ENCODE results near the gene C6orf136.
A peak's percentile ranks its signal among the peaks of the same experiment; 100 is the strongest.
"Not testable (repeated sequence)": the region's sequence is repeated elsewhere in the genome, so short reads cannot be mapped to it uniquely, and the experiment has no call there.

C6orf136 gene

DNA sequence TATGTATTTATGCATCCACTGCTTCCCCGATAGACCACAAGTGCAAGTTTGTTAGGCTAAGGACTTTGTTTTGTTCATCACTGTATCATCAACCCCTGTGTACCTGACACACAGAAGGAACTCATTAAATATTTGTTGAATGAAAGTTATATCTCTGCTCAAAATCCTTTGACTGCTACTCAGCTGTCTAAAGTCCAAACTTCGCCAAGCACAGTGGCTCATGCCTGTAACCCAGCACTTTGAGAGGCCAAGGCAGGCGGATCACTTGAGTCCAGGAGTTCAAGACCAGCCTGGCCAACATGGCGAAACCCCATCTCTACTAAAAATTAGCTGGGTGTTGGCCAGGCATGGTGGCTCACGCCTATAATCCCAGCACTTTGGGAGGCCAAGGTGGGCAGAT, 11.0 kb downstream of the C6orf136 start:
- DNase-seq (ENCODE audit: low read depth) = not testable (repeated sequence)

DNA sequence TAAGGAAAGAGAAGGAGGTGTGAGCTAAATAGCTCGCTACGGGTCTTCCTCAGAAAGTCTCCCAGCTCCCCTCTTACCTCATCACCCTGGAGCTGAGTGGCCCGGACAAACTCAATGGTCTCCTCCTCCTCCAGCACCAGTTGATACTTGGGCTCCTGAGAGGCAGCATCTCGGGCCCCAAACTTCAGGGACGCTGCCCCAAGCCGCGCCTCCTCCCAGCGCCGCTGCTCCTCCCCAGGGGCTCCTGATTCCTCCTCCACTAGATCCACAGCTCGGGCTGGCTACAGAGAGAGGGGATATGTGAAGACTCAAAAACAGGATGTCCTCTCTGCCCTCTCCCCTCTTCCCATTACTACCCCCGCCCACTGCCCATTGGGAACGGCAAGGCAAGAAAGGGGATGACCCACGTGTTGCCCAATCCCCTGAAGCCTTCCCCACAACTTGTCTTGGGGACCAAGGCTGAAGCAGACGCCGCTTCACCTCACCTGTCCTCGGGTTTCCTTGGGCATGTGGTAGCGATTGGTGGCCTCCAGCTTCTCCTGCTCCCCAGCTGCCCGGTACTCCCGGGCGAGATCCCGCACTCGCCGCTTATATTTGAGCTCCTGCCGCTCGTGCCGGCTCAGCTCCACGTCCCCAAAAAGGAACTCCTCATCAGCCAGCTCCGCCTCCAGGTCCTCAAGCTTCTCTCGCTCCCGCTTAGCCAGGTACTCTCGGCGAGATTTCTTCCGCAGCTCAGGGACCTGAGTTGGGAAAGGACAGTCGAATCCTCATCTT, 18.2 kb downstream of the C6orf136 start:
- DNase-seq (ENCODE audit: low read depth) = no peak

DNA sequence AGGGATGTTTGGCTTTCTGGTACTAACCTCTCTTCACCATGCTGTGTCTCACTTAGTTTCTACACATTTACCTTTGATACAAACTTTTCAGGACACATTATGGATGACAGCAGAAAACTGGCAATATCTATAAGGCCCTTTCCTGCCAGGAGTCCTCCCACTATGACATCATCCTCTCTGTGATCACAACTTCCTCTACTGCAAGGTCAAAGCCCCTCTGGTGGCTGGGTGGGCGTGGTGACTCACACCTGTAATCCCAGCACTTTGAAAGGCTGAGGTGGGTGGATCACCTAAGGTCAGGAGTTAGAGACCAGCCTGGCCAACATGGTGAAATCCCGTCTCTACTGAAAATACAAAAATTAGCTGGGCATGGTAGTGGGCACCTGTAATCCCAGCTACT, 19.4 kb downstream of the C6orf136 start:
- DNase-seq (ENCODE audit: low read depth) = not testable (repeated sequence)

DNA sequence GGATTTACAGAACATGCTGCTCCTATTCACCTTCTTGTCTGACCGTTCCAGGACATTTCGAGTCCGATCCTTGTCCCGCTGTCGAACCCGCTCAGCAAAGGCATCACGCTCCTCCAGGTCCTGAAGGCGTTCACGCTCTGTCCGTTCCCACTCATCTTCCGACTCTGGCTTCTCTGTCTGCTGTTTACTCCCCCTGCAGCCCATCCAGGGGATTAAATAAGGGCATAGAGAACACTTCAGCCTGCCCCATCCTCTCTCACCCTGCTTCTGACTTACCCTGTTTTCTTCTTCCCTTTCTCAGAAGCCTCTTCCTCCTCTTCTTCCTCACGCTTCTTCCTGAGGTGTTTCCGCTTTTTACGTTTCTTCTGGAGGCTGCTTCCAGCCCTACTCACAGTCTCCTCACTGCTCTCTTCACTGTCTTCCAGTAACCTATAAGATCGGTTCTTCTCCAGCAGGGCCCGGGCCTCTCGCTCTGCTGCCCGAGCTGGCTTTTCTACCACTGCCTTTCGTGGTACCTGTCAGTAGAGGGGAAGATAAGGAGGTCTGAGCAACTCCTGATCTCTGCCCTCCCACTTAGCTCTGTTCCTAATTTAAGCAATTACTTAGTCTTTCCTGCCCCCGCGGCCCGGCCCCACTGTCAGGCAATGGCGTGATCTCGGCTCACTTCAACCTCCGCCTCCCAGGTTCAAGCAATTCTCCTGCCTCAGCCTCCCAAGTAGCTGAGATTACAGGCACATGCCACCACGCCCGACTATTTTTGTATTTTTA, 24.0 kb downstream of the C6orf136 start:
- no peak for DNase-seq (ENCODE audit: low read depth)

DNA sequence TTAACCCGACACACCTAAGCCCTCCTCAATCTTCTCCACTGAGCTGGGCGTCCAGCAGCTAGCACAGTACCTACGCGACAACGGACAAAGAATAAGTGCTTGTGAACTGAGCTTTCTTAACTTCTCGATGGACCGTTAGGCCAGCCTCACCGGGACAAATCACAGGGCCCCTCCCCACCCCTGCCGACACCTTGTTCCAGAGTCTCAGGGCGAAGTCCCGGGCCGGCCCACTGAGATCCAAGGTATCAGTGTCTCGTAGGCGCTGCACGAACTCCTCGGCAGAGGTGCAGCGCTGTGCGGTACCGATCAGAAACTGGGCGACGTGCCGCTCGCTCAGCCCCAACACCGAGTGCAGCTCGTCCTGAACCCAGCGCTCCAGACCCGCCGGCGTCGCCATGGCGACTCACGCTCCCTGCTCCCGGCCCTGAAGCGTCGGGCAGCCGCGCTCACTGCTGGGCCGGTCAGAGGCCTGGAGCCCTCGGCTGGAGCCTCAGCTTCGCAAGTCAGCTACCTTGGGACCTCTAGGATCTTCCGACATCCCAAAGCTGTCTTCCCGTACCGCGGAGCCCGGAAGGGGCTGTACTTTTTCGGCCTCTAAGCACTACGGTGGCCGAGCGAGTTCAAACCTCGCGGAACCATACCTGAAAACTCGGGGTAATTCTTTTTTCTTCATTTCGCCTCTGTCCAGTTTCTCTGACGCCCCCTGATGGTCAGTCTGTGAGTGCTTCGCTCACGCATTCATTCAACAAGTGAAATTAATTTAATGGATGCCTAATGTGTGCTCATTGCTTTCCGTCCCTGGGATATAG, 25.7 kb downstream of the C6orf136 start, which contains the start of gene DHX16:
Gene DHX16 (minus strand): TSS at position 562 of the 809 bp plus-strand sequence. CDS start 165 bp downstream, at position 397.
- DNase-seq (ENCODE audit: low read depth) = peak; percentile 82

DNA sequence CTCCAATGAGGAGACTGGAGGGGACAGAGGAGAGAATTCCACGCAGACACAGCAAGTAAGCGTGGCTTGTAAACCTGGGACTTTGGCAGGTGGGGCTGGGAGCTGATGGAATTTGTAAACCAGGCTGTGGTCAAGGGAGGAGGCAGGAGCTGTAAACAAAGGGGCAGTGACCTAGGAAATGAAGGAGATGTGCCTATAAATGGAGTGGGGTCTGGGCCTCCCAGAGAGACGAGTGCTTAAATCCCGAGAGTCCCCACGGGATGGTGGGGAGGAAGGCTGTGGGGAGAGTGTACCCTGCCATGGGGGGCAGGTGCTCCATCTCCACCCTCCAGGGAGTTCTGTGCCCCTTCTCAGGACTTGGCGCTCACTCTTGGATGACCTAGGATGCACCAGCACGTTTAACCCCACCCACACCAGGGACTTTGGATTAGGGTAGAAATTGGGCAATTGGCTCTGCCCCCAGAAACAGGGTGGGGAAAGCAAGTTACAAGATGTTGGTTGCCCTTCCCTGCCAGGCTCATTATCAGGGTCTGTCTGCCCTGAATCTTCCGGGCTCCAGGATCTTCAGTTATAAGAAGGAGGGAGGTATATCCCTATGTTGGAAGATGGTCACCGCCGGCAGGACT, 29.8 kb downstream of the C6orf136 start:
- DNase-seq (ENCODE audit: low read depth) = no peak

DNA sequence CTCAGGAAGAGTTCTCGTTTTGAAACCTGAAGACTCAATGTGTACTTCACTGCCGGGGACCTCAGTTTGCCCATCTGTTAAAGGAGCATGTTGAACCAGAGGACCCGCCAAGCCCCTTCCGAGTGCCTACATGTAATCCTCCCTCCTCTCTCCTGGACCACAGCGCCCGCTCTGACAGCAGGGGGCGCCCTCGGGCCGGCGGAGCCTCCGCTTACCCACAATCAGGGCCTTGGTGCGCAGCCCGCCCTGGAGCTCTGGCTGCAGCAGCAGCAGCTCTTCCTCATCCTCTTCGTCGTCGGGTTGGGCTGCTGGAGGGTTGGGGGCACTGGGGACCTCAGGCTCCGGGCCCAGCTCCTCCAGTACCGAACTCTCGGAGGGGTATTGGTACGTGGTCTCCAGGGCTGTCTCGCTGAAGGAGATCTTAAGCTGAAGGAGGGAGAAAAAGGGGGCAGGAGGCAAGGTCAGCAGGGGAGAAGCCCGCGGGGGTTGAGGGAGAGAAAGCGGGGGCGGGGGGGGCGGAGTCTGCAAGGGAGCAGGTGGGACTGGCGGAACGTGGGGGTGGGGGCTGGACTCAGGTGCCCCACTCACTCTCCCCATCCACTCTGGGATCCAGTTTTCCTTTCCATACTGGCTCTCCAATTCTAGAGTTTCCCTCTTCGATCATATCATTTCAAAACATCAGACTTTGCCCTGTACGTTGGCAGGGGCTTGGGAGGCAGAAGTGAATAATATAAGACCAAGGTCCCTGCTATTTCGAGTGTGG, 32.2 kb downstream of the C6orf136 start:
- peak; percentile 88 for DNase-seq (ENCODE audit: low read depth)

DNA sequence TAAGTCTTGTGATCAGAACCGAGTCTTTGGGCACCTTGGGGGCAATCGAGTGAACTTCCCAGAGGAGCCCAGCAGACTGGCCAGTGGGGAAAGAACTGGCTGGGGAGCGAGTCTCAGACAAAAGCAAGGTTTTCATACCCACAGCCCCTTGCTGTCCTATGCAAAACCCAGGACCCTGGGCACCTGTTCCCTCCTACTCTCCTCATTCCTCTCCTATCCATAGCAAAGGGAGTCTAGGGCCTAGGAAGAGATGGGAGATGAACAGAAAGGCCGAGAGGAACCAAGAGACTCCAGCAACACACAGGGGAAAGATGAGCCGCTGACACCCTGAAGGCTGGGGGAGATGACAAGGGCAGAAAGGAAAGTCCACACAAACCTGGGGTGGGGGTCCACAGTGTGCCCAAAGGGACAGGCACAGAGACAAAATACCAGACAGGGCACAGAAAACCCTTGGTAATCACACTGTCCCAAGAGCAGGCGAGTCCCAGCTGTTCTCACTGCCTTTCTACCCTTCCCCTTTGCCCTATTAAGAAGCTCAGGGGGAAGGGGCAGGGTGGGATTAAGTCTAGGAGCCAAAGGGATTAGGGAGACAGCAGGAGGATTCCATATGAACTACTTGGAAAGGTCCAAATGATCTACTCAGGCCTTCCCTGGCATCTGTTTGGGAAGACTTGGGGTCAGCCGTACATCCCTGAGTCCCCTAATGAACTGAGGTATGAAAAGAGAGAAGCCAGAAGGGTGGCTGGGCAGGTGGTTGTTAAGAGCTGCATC, 33.0 kb downstream of the C6orf136 start:
- no peak for DNase-seq (ENCODE audit: low read depth)

DNA sequence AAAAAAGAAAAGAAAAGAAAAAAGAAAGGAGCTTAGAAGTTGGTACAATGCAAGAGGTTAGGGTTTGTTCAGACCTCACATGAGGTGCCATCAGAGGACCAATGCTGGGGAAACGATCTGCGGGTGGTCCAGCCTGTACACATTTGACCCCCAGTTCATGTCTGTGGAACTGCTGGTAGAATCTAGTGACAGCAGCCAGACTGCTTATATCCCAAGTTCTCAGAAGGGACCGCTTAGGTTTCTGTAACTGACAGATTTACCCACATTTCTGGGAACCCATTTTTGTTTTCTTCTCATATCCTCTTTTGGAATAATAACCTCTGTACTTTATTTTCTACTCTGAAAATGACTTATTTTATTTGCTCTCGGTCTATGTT, 34.8 kb downstream of the C6orf136 start:
- no peak for DNase-seq (ENCODE audit: low read depth)

DNA sequence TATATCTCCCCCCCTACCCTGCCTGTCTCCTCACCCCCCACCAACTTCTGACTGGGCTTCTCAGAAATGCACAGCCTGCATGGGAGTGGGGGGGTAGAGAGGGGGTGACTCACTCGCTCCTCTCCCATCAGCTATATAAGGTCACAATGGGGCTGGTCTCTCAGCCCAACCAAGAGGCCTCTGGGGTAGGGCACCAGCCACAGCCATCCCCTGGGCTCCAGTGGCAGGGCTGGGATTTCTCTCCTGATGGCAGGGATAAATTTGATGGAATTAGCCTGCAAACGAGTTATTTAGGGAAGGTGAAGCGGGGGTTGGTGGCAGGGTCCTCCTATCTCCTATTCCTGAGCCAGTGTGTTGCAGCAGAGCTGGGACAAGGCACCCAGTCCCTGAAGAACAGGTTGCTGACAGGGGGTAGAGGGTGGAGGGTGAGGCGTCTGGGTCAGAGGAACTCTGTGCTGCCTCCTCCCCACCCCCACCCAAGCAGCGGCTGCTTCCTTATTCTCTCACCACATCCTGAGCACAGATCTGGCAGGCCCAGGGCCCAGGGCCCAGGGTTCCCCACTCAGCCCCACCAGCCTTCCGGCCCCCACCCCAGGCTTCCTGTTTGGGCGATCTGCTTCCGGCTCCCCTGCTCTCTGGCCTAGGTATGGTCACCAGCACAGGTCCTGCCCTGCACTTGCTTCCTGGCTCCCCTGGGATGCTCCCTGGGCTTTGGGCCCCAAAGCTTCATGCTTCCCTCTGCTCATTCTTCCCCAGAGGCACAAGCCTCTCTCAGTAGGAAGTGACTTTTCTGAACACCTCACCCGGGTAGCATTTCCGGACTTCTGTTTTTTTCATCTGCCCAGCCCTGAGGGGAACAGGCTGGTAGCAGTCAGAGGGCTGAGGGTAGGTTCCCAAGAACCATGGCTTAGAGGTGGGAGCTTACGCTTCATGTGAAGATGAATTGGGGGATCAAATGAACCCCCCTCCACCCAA, 35.5 kb downstream of the C6orf136 start:
- peak; percentile 77 for DNase-seq (ENCODE audit: low read depth)

DNA sequence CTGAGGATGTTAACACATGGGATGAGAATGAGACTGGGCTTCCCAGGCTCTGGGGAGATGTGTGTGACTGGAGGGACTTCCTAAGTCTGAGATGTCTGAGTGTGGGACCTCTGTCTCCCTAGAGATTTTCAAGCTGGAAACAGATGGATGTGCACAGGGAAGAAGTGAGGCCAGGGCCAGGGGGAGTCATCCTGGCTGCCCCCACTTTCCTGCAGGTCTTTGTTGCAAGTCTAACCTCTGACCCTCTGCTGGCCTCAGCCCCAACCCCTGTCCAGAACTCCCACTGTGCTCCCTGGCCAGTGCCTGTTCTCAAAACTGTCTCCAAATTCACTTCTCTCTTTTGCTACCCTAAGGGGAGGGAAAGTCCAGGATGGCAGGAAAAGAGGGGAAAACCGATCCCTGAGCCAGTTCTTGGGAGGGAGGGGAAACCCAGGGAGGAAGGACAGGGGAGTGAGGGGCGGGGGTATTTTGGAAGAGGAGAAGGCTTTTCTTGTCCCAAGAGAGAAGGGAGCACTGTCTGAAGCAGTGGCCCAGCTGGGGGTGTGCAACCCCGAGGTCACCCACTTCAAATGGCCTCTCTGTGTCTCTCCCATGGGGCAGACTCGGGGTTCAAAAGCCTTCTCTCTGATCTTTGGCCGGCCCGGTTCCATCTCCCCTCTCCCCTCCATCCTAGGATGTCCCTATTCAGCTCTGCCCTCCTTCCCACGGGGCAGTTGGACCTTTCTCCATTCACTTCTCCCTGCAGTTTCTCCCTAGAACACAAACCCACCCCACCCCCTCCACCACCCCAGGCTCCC, 36.4 kb downstream of the C6orf136 start:
- no peak for DNase-seq (ENCODE audit: low read depth)

DNA sequence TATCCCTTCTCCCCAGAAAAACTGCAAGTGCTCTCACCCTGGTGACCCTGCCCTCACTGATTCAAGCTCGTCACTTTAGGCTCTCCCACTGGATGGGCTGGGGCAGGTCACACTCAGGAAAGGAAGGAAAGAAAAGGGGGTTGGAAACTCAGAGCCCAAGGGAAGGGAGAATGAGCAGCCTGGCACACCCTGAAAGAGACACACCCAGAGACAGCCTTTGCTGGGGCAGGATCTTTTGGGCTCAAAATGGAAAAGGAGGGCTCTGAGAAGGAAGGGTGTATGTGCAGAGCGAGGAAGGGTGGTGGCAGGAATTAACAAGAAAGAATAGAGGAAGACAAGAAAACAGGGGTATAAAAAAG, 37.0 kb downstream of the C6orf136 start:
- no peak for DNase-seq (ENCODE audit: low read depth)

DNA sequence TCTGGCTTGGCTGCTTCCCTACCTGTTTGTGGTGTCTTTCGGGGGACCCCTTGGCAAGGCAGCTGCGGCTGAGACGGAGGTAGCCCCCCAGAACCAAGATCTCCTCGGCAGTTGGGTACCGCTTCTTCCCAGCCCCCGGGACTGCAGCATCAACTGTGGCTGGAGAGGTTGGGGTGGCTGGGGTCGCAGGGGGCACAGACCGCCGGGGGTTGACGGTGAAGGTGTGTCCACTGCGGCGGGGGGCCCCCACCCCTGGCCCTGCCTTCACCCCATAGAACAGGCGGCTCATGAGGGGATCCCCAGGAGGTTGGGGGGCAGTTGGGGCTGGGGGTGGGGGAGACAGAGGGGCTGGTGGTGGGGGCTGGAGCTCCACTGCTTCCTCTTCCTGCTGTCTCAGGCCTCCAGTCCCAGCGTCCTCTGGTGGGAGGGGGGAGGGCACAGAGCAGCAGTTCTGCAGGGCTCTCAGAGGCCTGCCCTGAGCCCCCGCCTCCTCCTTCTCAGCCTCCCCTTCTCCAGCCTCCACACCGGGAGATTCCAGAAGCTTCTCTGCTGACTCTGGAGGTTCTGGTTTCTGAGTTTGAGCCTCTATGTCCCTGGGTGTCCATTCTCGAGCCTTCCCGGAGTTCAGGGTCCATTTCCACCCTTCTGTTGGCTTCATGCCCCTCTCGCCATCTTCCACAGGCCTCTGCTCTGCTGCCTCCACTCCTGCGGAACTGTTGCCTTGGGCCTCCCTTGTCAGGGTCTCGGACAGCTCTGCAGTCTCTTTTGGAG, 37.6 kb downstream of the C6orf136 start:
- DNase-seq (ENCODE audit: low read depth) = no peak

DNA sequence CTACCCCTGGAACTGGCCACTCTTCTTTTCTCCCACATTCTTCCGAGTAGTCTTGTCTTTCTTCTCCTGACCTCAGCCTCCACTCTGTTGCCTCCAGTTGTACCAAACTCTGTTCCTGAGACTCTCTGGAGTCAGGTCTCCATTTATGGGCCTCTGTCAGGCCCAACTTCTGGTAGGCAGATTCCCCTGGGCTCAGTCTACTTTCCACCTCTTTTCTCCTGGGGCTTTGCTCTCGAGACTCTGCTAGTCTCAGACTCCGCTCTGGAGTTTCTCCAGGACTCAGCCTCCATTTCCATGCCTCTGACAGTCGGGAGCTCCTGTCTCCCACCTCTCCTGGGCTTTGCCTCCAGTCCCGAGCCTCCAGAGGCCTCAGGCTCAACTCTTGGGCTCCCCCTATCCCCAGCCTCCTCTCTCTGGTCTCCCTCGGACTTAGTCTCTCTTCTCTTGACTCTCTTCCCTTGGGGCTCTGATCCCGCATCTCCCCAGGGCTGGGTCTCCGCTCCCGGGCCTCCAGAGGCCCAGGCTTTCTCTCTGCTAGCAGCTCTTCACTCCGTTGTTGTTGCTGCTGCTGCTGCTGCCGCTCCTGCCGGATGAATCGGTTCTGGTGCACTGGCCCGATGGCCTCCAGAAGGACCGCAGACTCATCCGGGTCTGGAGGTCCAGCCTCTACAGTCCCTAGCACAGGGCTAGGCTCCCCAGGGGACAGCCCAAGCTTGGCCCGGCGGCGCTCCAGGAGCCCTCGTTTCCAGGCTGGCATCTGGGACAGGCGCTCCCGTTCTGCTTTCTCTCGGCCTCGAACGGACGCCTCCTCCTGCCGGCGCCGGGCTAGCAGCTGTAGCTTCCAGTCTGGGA, 38.5 kb downstream of the C6orf136 start:
- no peak for DNase-seq (ENCODE audit: low read depth)

DNA sequence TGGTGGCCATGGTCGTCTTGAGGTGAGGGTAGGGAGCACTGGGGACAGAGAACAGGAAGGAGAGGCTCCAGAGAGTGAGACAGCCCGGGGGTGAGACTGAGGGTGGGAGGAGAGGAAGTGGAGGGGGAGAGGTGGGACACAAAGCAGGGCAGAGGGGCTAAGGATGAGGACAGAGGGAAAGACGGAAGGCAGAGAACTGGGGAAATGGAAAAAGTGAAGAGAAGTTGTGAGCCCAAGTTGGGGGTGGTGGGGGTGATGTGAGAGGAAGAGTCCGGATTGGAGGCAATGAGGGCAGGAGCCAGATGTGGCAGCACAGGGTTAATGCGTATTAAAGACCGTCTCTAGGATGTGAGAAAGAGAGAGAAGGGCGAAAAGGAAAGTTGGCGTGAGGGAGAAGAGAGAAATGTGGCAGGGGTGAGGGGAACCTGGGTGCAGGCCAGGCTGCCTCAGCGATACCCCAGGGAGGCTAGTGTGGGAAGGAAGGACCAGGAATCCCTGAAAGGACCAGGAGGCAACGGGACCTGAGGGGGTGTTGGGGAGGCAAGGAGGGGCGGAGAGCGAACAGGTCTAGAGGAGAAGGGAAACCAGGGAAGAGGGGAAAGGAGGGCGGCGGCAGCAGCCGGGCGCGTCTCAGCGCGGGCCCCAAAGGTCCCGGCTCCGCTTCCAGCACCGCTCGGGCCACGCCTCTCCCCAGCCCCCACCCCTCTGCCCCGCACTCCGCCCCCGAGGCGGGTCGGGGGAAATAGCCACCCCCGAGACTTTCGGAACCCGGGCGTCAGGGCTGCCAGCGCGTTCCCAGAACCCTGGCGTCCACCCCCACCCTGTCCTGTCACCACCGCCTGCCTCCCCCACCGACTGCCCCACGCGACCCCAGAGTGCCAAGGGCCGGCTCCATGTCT, 39.3 kb downstream of the C6orf136 start, which contains the start of gene PPP1R18:
Gene PPP1R18 (minus strand): TSS at position 637 of the 899 bp plus-strand sequence. CDS start 627 bp downstream, at position 10.
- DNase-seq (ENCODE audit: low read depth) = peak; percentile 72

Data from T follicular helper cell (primary cell).